NCI-H460 (cell line): Measurements from ENCODE around the gene VWA7. TPM values are rescaled to one million over a fixed set of nuclear protein-coding genes. Genes with fewer than 3 reads are reported as not detected.
A peak's percentile ranks its signal among the peaks of the same experiment; 100 is the strongest.
"Not testable (repeated sequence)": the region's sequence is repeated elsewhere in the genome, so short reads cannot be mapped to it uniquely, and the experiment has no call there.

ENCODE experiments used
- DNase-seq: peaks from one replicate; pipeline ENCODE4 v3.0.0-alpha.2; 2016; ENCODE audit warnings: low read depth; ENCODE audit errors: extremely low read depth
- polyA plus RNA-seq: library from polyadenylated mRNA; depleted of rRNA; stranded (reverse); fragments of >200 nt; gene quantifications from 2 replicates; pipeline ENCODE4 v1.2.3, GENCODE V29; 2014; cell fraction: nucleus; rRNA removed
- total RNA-seq: library from RNA; depleted of rRNA; stranded (reverse); fragments of >200 nt; shearing (Covaris generic); gene quantifications from 2 replicates; pipeline ENCODE4 v1.2.3, GENCODE V29; 2014; rRNA removed

Gene VWA7, protein sequence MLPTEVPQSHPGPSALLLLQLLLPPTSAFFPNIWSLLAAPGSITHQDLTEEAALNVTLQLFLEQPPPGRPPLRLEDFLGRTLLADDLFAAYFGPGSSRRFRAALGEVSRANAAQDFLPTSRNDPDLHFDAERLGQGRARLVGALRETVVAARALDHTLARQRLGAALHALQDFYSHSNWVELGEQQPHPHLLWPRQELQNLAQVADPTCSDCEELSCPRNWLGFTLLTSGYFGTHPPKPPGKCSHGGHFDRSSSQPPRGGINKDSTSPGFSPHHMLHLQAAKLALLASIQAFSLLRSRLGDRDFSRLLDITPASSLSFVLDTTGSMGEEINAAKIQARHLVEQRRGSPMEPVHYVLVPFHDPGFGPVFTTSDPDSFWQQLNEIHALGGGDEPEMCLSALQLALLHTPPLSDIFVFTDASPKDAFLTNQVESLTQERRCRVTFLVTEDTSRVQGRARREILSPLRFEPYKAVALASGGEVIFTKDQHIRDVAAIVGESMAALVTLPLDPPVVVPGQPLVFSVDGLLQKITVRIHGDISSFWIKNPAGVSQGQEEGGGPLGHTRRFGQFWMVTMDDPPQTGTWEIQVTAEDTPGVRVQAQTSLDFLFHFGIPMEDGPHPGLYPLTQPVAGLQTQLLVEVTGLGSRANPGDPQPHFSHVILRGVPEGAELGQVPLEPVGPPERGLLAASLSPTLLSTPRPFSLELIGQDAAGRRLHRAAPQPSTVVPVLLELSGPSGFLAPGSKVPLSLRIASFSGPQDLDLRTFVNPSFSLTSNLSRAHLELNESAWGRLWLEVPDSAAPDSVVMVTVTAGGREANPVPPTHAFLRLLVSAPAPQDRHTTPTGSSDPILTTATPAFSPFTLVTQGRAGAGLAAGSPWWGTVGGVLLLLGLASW
- total RNA-seq, result 0.47 and 0.81 TPM in 2 replicates
- 0.38 and 3.1 TPM in 2 replicates for polyA plus RNA-seq

DNA sequence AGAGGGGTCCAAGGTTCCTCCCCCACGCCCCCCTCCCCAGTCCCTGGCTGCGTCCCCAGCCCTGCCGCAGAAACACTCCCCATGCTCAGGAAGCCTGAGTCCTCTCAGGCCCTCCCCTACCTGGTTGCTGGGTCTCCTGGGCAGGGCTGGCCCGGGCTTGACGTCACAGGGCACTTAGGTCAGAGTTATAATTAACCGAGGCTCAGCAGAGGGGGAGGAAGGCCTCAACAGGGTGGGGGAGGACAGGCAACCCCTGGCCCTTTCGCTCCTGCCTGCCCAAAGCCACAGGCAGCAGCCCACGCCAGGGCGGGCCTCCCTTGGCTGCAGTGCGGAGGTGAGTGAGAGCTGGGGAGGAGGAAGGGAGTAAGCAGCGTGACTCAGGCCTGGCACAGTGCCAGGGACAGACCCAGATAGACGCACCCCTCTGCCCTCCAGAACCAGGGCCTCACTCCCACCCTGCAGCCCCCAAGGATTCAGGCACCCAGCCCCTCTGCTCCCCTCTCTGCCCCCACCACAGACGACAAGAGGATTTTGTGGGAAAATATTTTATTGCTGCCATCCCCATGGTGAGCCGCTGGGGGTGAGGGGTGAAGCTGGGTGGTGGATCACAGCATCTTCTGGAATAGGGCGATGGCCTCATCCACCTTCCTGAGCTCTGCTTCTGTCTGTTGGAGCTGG, at the start of gene VWA7:
Gene VWA7 (minus strand): TSS at position 340 of the 678 bp plus-strand sequence. CDS start 549 bp downstream, outside the sequence.
- peak; percentile 50 for DNase-seq

GRCh38 chr6:31826793-31827285, 49.7 kb upstream of the VWA7 start:
- peak; percentile 56 for DNase-seq

DNA sequence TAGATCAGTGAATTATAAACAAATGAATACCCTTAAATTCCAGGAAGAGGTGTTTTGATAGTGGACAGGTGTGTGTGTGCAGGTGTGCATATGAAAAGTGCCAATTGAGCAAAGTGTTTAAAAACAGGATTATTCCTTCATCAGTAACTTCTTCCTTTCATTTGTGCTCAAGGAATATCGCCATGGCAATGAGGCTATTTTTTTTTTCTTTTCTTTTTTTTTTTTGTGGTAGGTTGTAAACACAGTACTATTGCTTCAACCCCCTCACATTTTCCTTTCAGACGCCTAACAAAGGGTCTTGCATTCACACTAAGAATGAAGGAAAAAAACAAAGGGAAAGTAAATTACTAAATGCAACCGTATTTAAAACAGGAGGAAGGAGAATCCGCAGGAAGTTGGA, 48.4 kb upstream of the VWA7 start:
- DNase-seq, result no peak

DNA sequence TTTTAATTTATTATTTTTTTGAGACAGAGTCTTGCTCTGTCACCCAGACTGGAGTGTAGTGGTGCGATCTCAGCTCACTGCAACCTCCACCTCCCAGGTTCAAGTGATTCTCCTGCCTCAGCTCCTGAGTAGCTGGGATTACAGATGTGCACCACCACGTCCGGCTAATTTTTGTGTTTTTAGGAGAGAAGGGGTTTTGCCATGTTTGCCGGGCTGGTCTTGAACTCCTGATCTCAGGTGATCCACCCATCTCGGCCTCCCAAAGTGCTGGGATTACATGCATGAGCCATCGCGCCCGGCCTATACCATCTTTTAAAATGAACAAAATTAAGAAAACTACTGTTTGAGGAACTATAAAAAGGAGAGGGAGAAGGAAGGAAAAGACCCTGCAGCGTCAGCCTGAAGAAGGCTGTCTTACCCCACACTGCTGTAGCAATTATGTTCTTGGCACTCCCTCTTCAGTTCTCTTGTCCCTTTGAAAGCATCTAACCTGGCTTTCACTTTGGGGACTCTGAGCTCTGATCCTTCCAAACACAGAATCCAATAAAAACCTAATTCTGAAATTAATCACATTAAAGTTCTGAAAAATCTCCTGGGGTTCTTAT, 46.6 kb upstream of the VWA7 start:
- not testable (repeated sequence) for DNase-seq

- DNase-seq, result peak; percentile 94
Measured at GRCh38 chr6:31822036-31822821, 45.1 kb upstream of the VWA7 start.

GRCh38 chr6:31821301-31822035, 44.3 kb upstream of the VWA7 start:
- peak; percentile 54 for DNase-seq

DNA sequence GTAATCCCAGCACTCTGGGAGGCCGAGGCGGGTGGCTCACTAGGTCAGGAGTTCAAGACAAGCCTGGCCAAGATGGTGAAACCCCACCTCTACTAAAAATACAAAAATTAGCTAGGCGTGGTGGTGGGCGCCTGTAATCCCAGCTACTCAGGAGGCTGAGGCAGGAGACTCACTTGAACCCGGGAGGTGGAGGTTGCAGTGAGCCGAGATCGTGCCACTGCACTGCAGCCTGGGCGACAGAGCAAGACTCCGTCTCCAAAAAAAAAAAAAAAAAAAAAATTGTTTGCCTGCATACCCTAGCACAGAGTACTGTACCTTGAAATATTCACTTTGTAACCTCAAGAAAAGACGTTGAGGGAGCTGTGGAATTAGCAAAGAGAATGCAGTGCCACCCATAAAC, 43.3 kb upstream of the VWA7 start:
- not testable (repeated sequence) for DNase-seq

DNA sequence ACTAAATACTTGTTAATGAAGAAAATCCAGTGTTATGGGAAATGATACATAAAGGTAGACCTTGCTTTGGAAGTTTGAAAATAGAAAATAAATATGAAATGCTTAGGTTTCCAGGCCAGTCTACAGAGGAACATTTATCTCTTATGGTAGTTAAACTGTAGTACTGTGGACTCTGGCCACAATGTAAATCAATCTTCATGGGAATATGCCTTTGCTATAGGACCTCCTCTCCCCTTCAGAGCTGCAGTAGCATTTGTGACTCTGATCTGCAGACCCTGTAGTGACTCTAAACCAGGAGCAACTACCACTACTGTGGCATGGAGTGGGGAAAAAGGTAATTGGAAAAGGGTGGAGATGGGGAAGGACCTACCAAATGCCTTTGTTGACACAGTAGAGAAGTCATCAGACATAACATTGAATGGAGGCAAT, 42.8 kb upstream of the VWA7 start:
- no peak for DNase-seq

- not testable (repeated sequence) for DNase-seq
Measured at GRCh38 chr6:31817929-31818511, 40.9 kb upstream of the VWA7 start.

GRCh38 chr6:31817133-31817928, 40.2 kb upstream of the VWA7 start:
- not testable (repeated sequence) for DNase-seq

- peak; percentile 96 for DNase-seq
Measured at GRCh38 chr6:31815025-31815838, 38.1 kb upstream of the VWA7 start, which contains the start of the genes HSPA1A and HSPA1L. Gene HSPA1A, plus strand, starts transcription at chr6:31815543. Its CDS starts 214 bp downstream, at chr6:31815757. Gene HSPA1L, minus strand, starts transcription at chr6:31815283. Its CDS starts 3,311 bp downstream, at chr6:31811972.

- DNase-seq, result peak; percentile 94
Measured at GRCh38 chr6:31814677-31815024, 37.5 kb upstream of the VWA7 start.

GRCh38 chr6:31813465-31813849, 36.3 kb upstream of the VWA7 start:
- DNase-seq, result no peak

GRCh38 chr6:31811645-31812044, 34.5 kb upstream of the VWA7 start:
- DNase-seq, result no peak

DNA sequence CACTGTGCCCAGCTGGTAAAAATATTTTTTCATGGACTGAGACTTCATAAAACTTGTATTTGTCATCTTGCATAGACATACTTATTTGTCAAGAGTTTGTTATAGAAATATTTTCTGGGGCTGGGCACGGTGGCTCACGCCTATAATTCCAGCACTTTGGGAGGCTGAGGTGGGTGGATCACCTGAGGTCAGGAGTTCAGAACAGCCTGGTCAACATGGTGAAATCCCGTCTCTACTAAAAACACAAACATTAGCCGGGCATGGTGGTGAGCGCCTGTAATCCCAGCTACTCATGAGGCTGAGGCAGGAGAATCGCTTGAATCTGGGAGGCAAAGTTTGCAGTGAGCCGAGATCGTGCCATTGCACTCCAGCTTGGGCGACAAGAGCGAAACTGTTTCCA, 31.5 kb upstream of the VWA7 start:
- DNase-seq, result not testable (repeated sequence)

GRCh38 chr6:31806470-31807272, 29.5 kb upstream of the VWA7 start, which contains the start of gene LSM2:
Gene LSM2, minus strand, starts transcription at chr6:31806966. Its CDS starts 209 bp downstream, at chr6:31806757.
- peak; percentile 91 for DNase-seq
